HK-2 (cell line): ENCODE results near the gene HMGN3.
A peak's percentile ranks its signal among the peaks of the same experiment; 100 is the strongest.

Experiments
- DNase-seq: peaks from one replicate; pipeline ENCODE4 v3.0.0-alpha.2; 2018; ENCODE audit not compliant: unreplicated experiment

Gene HMGN3

GRCh38 chr6:79184641-79185040 is 49.8 kb downstream of the HMGN3 start:
- no peak for DNase-seq

GRCh38 chr6:79184086-79184485 is 50.4 kb downstream of the HMGN3 start:
- DNase-seq: no peak

DNA sequence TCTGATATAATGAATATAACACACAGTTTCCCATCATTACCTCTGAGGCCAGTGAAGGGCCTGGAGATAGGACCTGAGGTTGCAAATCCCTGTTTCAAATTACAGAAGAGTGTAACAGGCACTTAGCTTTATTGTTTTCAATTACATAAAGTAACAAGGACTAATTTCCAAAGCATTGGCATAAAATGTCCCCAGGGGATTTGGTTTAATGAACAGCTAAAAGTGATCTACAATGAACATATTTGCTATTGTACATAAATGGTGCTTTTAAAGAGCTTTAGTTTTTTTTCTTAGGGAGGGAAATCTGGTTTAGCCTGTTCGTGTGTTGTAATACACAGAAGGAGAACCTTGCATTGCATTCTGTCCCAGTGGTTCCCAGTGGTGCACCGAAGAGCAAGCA is 54.4 kb downstream of the HMGN3 start:
- no peak for DNase-seq

GRCh38 chr6:79173378-79173777 is 61.1 kb downstream of the HMGN3 start:
- no peak for DNase-seq

DNA sequence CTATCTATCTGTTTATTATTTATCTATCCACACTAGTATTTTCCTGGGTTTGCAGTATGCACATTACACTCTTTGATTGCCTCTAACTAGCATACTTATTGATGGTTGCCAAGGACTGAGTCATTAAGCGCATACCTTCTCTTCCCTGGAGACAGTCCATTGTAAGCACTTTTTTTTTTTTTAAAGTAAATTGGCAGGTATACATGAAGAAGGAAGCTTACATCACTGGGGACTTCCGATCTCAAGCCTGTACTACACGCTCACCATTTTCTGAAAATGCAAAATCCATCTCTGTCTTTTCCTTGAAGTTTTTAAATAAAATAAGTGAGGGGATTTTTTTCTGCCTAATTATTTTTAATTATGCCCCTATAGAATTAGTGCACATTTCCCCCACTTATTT is 63.5 kb downstream of the HMGN3 start:
- DNase-seq: no peak

GRCh38 chr6:79170431-79170830 is 64.1 kb downstream of the HMGN3 start:
- no peak for DNase-seq

DNA sequence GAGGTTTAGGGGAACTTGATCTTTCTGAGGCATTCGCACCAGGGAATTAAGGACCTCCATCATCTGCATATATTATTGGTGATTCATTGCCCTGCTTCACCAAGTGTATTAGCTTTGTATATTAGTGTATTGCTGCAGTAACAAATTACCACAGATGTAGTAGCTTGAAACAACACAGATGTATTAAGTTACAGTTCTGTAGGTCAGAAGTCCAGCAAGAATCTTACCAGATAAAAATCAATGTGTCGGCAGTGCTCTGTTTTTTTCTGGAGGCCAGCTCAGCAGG is 65.8 kb downstream of the HMGN3 start:
- no peak for DNase-seq

- DNase-seq: no peak
Measured at GRCh38 chr6:79167931-79168694, 66.4 kb downstream of the HMGN3 start.

- DNase-seq: no peak
Measured at GRCh38 chr6:79159846-79160245, 74.6 kb downstream of the HMGN3 start.

GRCh38 chr6:79158856-79159516 is 75.5 kb downstream of the HMGN3 start:
- peak; percentile 68 for DNase-seq

GRCh38 chr6:79157961-79158644 is 76.4 kb downstream of the HMGN3 start:
- DNase-seq: no peak

DNA sequence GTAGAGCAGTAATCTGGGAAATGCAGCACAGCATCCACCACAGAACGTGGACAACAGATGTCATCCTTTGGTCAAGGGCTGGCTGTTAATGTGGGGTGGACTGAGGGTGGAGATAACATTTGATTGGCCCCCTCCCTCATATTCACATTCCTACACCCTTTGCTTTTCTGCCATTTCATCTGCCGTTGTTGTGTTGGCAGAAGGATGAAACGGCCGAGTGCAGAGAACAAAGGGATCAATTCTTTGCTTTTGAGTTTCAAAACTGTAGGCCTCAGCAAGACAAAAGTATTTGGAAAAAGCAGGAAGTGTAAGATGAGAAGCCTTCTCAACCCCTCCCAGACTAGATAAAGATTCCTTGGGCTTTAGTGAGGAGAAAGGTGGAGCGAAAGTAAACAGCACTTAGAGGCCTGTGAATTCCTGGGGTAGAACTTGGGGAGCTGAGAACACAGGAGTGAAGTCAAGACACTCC is 82.2 kb downstream of the HMGN3 start:
- DNase-seq: no peak
